Activated CD8-positive, alpha-beta memory T cell treated with anti-CD3 and anti-CD28 coated beads for 36 hours (primary cell): ENCODE results near the gene RAPGEF4. TPM values are rescaled to one million over a fixed set of nuclear protein-coding genes. Genes with fewer than 3 reads are reported as not detected.

ENCODE experiments used
- CTCF ChIA-PET: fragments of 350-600 bp; sonication (Branson Sonifier 250); formaldehyde crosslinking; loops from one replicate; lab custom pipeline; 2021; ENCODE audit warnings: antibody characterized with exemption; lab: Charles Lee
- POLR2A ChIA-PET: fragments of 350-600 bp; sonication (Branson Sonifier 250); formaldehyde crosslinking; loops from one replicate; lab custom pipeline; 2021; ENCODE audit warnings: antibody characterized with exemption; lab: Charles Lee
- total RNA-seq, 2 experiments: library from RNA; stranded (reverse); gene quantifications; one replicate each; pipeline ENCODE4 v1.2.3, GENCODE V29; 2021

RAPGEF4 gene
- total RNA-seq, 2 experiments from 2014 or later = not detected

DNA sequence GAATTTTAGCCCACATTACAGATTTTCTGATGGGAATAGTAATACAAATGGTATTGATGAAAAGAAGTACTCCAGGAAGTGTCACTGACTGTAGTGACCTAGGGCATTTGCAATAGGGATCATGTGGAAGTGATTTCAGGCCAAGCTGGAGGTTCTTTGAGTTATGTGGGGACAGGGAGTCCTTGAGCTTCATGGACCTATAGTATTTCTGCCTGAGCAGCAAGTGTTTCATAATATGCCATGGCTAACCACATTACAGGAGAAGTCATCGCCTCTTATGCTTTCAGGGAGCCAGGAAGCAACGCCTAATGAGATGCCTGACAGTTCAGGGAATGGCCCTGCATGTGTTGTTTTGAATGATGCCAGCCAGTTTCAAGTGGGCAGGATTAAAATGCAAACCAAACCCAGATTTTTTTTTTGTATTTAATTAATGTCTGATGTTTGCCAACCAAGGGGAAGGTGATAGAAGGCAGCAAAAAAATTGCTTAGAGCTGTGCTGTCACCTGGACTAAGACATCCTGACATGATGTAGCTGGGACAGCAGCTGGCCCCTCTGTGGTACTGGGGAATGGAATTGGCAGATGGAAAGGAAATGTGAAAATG, 109.5 kb downstream of the RAPGEF4 start:
- ChIA-PET CTCF (no interaction called here), POLR2A (no interaction called here)

DNA sequence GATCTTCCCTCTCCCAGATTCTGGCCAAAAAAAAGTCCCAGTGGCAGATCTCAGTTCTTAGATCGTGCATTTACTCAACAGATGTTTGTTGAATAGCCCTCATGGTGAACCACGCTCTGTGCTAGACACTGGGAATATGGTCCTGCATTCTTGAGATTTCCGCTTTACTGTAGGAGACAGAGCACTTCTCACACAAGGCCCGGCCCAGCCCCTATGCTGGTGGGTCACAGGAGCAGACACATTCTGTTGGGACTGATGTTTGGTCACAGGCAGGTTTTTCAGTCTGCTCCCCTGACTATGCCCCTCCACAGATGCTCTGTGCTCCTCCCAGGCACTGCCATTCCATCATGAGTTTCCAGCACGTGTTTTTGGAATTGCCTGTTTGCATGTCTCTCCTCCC, 110.9 kb downstream of the RAPGEF4 start:
- ChIA-PET CTCF (no interaction called here), POLR2A (no interaction called here)

DNA sequence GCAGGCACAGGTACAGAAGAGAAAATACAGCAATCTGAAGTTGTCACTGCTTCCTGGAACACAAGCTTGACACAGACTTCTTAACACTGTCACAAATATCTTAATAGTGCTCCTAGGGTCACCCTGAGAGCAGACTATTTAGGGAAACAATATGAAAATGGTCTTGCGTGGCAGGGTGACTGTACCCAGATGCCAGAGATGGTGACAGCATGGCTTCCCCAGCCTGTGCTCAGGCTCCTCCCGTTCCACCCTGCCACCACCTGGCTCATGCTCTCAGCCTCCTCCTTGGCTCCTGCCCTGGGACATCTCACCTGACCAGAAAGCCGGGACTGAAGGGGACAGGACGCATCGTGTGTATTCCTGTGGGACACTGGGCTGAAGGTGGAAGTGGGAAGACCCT, 111.5 kb downstream of the RAPGEF4 start:
- ChIA-PET POLR2A (no interaction called here), CTCF (no interaction called here)

DNA sequence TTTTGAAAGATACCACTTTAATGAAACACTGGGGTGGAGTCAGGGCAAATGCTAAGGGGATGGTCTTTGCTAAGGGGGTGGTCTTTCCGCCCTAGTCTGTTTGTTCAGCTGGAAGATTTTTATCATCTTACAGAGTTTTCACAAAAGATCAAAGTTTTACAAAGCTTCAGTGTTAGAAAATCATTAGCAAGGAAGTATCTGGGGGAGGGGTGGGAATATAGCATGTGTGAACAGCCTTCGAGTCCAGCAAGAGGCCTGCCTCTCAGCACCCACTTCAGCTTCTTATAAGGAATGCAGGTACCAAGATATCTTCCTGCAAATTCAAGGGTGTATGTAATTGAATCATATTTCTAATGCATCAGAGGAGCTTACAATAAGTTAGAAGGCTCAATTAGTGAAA, 112.9 kb downstream of the RAPGEF4 start:
- CTCF ChIA-PET = no interaction called here
- POLR2A ChIA-PET = interaction anchor here (0.6 kb wide), 1 partner anchor 165 kb away, joined by 3 read pairs; no protein-coding TSS in a partner anchor

DNA sequence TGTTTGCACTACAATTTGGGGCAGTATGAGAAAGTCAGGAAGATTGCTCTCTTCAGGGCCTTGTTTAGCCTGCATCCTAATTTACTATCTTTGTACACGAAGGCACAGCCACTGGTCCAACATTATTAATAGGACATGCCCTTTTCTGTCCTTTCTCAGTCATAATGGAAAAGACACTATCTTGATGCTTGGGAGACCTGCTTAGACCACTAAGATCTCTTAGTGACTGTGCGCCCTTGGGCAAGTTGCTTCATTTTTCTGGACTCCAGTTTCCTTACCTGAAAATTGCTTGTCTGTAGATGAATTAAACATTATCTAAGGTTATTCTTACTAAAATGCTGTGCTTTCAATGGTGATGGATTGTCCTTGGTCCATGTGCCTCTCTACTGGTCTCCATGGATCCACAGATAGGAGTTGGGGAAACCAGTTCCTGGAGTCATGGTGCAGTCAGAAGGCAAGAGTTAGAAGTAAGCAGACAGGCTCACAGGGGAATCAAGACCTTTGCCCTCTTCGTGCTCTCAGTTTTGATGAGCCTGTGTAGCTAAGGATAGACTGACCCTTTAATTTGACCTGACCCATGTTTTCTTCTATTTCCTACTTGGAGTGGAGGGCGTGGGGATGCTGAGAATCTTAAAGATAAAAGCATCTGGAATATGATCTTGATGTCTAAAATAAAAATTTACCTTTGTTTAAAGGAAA, 114.0 kb downstream of the RAPGEF4 start:
- CTCF ChIA-PET = no interaction called here
- POLR2A ChIA-PET = no interaction called here

DNA sequence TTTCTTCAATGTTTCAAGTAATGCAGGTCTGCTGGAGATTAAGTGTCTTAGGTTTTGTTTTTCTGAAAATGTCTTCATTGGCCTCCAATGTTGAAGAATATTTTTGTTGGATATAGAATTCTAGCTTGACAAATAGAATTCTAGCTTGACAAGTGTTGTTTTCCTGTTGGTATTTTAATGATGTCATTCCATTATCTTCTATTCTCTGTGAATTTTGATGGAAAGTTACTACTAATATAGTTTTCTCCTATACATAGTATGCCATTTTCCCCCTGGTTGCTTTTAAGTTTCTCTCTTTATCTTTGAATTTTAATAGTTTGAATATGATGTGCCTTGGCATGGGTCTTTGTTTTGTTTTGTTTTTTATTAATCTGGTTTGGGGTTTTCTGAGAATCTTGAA, 119.9 kb downstream of the RAPGEF4 start:
- ChIA-PET CTCF (no interaction called here), POLR2A (no interaction called here)

DNA sequence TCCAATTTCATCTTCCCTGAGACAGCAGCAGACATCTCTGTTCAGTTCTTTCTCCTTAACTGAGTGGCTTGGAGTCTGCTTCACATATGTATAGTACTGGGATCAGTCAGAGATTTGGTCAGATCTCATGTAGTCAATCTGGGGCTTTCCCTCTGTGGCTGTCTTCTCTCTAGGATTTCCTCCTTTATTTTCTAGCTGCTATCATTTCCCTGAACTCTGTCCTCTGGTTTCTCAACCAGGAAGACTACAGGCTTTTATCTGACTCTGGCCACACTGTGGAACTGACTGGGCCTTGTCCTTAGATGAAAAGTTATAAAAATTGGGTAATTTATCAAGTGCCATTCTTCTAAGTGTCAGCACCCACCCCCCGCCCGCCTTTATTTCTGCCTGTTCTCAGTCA, 121.0 kb downstream of the RAPGEF4 start:
- CTCF ChIA-PET = interaction anchor here (0.6 kb wide), 3 partner anchors 169 to 445 kb away, joined by 3 to 4 read pairs (median 4); no protein-coding TSS in a partner anchor
- POLR2A ChIA-PET = no interaction called here

DNA sequence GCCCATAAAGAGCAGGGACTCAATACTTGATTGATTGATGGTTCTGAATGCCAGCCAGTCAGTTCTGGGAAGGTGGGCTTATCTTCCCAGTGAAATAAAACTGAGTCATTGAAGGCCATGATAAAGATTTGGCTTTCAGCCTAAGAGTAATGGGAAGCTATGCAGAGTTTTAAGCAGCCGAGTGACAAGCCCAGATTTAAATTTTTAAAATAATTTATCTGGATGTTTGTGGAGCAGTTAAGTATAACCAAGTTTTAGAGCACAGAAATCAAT, 122.8 kb downstream of the RAPGEF4 start:
- POLR2A ChIA-PET = no interaction called here
- CTCF ChIA-PET = no interaction called here

DNA sequence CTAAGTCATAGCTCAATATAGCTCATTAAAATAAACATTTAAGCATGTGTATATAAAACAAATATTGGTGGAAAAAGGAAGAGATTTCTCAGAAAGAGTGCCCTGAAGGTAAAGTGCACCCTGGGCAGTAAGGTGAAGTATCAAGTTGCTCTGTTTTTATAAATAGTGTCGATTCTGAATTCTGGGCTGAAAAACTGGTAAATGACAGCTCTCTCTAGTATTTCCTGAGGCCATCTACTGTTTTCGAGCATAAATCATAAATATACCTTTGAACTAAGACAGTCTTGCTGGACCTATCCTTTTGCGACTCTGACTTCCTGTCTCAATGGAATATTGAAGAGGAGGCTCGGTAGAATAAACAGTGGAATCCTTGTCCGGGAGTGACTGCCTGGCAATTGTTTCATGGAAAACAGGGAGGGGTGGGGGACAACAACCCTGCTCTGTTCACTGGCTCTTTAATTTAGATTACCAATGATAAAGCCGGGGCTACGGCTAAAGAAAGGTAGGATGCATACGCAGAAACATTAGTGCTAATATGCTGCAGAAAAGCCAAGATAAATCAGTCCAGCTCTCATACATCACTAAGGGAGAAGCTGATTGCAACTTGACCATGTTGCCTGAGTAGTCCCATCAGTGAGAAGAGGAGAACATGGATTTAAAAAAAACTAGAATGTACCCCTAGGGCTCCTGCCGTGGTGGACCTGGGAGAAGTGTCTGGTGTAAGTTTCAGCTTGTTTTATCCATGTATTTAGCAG, 124.1 kb downstream of the RAPGEF4 start:
- ChIA-PET CTCF (no interaction called here), POLR2A (no interaction called here)

DNA sequence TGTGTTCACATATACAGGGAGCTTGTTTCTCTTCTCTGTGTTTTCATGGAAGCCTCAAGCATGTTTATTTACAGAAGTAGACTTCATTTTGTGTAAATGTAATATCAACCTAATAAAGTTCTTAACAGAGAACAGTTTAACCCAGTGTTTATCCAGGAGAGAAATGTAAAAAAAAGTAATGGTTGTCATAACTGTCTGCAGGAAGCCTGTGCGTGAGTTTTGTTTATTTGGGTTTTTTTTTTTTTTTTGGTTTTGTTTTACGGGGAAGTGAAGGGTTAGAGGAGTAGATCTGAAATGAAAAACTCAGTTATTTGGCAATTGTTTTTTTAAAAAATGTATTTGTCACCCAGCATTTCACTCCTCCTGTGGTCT, 124.7 kb downstream of the RAPGEF4 start:
- CTCF ChIA-PET = no interaction called here

DNA sequence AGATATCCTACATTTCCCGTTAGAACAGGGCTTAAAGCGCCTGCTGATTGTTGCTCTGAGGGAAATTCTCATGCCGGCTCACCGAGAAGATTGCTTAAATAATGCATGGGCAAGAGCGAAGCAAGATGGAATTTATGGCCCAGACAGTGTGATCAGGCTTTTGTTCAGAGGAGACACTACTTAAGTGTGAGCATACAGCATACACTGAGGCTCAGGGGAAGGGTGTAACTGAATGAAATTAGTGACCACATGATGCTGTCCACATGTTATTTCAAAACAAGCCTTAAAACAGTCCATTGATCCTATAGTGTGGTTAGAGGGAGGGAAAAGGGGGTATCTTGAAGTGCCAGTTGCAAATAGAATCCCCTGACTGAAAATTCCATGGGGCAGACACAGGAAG, 125.5 kb downstream of the RAPGEF4 start:
- ChIA-PET POLR2A (no interaction called here), CTCF (no interaction called here)

More for the DNA sequence above, 124.7 kb downstream of the RAPGEF4 start:
- POLR2A ChIA-PET = no interaction called here

DNA sequence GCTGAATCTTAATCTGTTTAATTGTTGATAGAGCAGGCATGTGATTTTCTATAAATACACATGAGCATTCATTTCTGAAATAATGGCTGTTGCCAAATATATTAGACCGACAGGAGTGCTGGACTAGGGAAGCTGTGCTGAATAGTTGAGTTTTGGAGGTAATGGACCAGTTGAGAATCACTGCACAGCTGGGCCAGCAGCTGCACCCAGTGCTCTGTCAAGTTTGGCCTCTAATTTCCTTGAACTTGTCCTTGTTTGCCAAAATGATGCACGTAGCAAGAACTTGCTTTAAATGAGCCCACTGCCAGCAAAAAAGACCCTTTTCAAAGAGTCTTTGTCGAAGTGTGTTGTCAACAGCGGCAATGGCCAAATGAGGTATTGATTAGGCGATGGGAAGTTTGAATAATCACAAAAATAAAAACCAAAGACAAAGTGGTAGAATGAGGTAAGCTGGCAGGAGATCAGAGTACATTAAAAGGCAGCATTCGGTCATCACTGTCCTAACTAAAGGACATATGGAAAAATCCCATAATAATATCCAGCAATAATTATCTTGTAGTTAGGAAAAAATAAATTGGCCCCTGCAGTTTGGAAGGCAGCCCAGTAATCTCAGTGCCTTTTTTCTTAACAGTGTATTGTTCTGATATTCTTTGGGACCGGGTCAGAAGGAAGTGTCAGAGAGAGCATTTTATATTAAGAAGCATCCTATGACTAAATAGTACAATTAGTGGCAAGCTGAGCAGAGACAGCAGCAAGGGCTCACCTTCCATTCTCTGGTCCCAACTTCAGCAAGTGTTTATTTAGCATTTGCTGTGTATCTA, 126.2 kb downstream of the RAPGEF4 start:
- POLR2A ChIA-PET = no interaction called here
- CTCF ChIA-PET = no interaction called here

DNA sequence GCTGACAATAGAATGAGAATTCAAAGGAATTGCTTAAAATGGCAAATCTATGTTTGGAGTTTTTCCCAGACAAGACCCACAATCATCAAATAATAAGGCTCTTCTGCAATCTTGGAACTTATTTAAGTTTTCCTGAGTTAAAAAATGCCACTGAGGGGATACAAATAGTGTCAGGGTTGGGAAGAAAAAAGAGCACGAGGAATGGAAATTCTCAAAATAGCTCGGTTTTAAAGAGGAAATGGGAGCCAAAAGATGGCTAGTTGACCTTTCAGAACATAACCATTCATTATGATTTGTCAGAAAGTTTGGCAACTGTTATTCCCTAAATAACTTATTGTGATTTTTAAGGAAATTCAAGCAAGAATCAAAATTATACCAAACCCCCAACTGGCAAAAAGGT, 127.7 kb downstream of the RAPGEF4 start:
- CTCF ChIA-PET = no interaction called here
- POLR2A ChIA-PET = no interaction called here

DNA sequence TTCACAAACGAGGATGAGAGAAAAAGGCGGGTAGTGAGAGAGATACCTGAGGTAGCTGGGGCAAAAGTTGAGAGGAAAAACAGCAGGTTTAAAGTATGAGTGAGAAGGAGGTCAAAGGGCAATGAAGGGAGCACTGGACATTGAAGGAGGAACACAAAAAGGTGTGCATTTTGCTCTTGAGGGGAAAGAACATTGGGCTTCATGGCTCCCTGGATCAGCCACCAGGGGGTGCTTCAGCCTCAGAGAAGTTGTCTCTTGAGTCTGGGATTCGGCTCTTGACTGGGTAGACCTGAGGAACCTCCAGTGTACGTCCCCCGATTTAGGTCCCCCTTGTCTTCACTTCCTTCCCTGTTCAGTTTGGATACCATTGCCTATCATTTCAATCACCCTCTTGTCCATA, 128.5 kb downstream of the RAPGEF4 start:
- CTCF ChIA-PET = no interaction called here
- POLR2A ChIA-PET = no interaction called here

DNA sequence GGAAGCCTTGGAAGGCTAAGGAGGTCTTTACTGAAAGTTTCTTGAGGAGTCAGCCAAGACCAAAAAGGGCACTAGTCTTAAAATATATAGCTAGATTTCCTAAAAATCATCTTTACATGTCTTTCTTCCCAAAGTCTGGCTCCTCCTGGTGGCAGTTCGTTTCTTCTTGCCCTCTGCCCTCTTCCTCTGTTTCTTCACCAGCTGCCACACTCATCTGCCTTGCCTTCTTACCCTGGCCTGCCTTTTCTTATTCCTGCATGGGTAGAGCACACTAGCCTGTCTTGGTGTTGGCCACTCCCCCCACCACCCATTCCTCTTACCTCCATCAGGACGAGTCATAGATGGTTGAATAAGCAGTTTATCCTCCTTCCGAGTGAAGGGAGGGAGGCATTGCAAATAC, 129.8 kb downstream of the RAPGEF4 start:
- POLR2A ChIA-PET = no interaction called here
- CTCF ChIA-PET = no interaction called here

DNA sequence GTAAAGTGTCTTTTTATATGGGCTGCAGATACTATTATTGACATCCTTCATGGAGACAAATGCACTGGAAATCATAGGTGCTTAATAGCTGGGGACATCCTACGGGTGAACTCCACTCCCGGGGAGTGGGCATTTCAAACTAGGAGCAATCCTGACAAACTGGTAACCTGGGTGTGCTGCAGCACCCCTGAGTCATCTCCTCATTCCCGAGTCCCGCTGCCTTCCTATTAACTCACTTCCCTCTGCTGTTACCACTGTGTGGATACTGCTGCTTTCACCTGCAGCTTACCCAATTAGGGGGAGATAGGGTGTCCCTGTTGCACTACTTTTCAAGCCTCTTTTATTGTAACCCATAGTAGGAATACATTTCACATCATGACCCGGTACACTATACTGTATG, 134.2 kb downstream of the RAPGEF4 start:
- ChIA-PET CTCF (no interaction called here), POLR2A (no interaction called here)

DNA sequence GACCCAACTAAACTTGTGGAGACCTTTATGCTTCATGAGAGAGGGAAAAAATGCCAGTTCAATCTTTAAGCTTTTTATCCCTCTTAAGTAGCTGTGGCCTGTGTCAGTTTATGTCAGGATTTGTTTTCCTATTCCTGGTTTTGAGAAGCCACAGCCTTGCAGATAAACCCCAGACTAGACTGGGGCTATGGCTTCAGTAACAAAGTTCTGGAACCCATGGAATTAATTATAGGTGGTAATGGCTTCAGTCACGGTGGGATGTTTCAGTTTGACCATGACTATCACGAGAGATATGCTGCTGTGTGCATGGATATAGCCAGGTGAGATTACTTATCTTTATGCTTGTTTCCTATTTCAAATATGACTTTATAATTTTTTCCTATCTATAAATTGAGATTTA, 134.8 kb downstream of the RAPGEF4 start:
- POLR2A ChIA-PET = no interaction called here
- CTCF ChIA-PET = no interaction called here

DNA sequence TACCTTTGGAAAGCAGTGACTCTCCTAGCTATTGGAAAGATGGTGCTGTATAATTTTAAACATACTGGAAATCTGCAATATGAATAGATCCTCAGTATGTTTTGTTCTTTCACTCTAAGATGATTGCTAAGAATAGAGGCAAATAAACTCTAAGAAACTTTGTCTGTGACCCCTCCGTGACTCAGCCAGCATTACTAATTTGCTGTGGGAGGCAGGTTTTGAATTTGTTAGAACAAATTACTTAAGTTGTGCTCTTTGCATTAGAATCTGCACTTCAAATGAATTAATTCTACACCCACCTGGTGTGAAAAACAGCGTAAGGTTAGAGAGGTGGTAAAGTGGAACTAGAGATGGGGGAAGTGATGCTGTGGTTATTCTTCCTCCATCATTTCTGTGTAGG, 142.2 kb downstream of the RAPGEF4 start:
- ChIA-PET POLR2A (no interaction called here), CTCF (no interaction called here)

DNA sequence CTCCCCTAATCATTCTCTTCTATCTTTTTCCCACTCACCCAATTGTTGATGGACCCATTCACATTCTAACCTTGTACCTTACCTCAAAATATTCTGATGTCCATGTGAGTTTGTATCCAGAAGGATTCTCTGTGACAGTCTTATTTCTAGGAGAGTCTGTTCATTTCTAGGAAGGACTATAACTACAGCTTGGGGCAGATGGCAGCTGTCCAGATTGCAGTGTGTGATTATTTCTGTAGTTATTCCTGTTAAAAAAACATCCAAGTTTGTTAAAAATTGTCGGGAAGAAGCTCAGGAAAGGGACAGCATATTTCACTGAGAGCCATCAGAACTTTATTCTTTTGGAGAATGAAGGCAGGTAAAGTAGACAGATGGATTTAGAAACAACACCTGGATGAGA, 142.6 kb downstream of the RAPGEF4 start:
- CTCF ChIA-PET = no interaction called here
- POLR2A ChIA-PET = no interaction called here

DNA sequence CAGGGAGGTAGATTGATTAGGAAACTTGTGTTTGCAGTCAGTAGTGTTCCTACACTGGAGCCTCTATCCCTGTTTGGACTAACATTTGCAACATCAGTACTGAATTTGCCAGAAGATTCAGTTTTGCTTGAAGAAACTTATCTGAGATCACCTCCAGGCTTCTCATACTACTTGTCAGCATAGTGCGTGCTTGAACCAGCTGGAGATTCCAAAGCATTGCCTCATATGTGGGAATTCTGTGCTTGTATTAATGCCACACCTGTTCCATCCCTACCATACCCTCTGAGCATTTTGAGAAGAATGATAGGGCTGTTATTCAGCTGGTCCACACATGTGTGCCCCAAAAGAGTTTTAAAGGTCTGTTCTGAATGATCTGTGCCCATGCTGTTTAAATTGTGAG, 148.7 kb downstream of the RAPGEF4 start:
- ChIA-PET CTCF (no interaction called here), POLR2A (no interaction called here)
